GM20000 (cell line): ENCODE measurements around the gene PDHB.

Experiments
- DNase-seq: peaks from one replicate; pipeline ENCODE4 v3.0.0; 2012; ENCODE audit warnings: low spot score
- TF ChIP-seq, protein P1 (sequence below): IDR thresholded peaks from 2 replicates; pipeline ENCODE4 v1.5.1; 2012; ENCODE audit warnings: mild to moderate bottlenecking, control low read depth; ENCODE audit errors: extremely low read depth, missing control alignments

The PDHB gene

GRCh38 chr3:58422756-58423325, 10.8 kb downstream of the PDHB start:
- TF ChIP-seq, protein P1, sequence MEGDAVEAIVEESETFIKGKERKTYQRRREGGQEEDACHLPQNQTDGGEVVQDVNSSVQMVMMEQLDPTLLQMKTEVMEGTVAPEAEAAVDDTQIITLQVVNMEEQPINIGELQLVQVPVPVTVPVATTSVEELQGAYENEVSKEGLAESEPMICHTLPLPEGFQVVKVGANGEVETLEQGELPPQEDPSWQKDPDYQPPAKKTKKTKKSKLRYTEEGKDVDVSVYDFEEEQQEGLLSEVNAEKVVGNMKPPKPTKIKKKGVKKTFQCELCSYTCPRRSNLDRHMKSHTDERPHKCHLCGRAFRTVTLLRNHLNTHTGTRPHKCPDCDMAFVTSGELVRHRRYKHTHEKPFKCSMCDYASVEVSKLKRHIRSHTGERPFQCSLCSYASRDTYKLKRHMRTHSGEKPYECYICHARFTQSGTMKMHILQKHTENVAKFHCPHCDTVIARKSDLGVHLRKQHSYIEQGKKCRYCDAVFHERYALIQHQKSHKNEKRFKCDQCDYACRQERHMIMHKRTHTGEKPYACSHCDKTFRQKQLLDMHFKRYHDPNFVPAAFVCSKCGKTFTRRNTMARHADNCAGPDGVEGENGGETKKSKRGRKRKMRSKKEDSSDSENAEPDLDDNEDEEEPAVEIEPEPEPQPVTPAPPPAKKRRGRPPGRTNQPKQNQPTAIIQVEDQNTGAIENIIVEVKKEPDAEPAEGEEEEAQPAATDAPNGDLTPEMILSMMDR = no peak
- no peak for DNase-seq

DNA sequence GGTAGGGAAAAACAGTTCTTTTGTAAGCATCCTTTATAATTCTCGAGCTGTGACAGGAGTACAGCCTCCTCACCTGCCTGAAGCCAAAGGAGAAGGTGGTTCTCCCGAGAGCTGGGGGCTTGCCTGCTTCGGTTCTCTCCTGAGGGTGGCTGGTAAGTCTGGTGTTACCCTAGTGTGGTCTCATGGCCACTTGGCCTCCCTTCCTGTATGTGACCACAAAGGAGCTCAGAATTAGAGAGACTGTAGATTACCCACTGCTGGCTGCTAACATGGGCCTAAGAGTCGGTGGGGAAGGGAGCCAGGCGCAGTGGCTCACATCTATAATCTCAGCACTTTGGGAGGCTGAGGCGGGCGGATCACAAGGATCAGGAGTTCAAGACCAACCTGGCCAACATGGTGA, 12.6 kb downstream of the PDHB start:
- TF ChIP-seq, protein P1 = no peak
- DNase-seq = no peak

- DNase-seq = peak; percentile 35
Measured at GRCh38 chr3:58419780-58420507, 13.7 kb downstream of the PDHB start.

DNA sequence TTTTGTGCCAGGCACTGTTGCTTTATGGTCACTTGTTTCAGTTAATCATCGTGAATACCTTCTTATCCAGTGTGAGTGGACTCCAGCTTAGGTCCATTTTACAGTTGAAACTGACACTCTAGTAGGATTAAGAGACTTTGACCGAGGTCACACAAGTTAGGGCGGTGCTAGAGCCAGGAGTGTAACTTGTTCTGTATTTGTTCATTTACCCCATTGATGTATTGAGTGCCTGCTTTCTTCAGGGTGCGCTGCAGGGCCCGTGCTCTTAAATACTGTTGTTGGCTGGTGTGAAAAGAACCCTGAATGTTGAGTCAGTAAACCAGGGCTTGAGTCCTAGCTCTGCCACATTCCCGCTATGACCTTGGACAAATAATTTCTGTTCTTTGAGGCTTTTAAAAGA, 15.4 kb downstream of the PDHB start:
- DNase-seq = no peak
- TF ChIP-seq, protein P1 = no peak

More at GRCh38 chr3:58419780-58420507, 13.7 kb downstream of the PDHB start:
- TF ChIP-seq, protein P1 = no peak

GRCh38 chr3:58417075-58417474, 16.6 kb downstream of the PDHB start:
- DNase-seq = no peak
- TF ChIP-seq, protein P1 = no peak

DNA sequence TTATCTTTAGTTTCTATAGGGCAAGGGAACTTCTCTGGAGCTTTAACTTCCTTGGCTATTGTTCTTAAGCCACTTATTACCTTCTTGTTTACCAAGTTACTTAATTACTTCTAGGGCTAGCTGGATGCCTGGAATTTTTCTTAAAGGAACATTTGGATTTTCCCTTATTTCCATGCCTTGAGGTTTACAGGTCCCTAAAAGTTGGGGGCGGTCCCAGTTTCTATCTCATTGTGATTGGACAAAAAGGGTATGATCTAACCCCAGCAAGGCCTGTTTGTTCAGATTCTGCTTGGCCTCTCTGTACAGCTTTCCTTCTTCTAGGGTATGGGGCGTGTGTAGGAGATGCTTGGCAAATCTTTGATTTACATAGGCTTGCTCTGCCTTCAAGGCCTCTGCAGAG, 17.4 kb downstream of the PDHB start:
- TF ChIP-seq, protein P1 = no peak
- DNase-seq = no peak

- peak; percentile 54 for DNase-seq
- TF ChIP-seq, protein P1 = peak; percentile 59
Measured at GRCh38 chr3:58414538-58415197, 19.0 kb downstream of the PDHB start.
